Measurements from ENCODE around the gene ATP8B3.

ATP8B3 gene

DNA sequence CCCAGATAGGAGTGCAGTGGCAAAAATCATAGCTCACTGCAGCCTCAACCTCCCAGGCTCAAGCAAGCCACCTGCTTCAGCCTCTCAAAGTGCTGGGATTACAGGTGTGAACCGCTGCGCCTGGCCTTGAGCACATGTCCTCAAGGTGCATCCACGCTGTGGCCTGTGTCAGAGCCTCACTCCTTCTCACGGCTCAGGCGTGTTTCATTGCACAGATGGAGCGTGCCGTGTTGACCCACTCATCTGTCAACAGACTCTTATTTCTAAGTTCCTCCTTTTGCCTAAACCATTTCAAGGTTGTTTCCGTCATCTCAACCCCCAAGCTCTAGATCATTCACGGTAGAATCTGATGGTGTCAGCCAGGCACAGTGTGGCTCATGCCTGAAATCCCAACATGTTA lies 28.2 kb downstream of the ATP8B3 start:
- TF ChIP-seq, protein P1, sequence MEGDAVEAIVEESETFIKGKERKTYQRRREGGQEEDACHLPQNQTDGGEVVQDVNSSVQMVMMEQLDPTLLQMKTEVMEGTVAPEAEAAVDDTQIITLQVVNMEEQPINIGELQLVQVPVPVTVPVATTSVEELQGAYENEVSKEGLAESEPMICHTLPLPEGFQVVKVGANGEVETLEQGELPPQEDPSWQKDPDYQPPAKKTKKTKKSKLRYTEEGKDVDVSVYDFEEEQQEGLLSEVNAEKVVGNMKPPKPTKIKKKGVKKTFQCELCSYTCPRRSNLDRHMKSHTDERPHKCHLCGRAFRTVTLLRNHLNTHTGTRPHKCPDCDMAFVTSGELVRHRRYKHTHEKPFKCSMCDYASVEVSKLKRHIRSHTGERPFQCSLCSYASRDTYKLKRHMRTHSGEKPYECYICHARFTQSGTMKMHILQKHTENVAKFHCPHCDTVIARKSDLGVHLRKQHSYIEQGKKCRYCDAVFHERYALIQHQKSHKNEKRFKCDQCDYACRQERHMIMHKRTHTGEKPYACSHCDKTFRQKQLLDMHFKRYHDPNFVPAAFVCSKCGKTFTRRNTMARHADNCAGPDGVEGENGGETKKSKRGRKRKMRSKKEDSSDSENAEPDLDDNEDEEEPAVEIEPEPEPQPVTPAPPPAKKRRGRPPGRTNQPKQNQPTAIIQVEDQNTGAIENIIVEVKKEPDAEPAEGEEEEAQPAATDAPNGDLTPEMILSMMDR (IDR thresholded peaks at IDR 0.05; ENCODE audit: control insufficient read depth, insufficient read depth, low read depth, low read length, missing control alignments), result no peak
- no peak overlapping the region for H3K4me3 ChIP-seq (ENCODE audit: control insufficient read depth, low read depth, low read length)
- no peak for DNase-seq (ENCODE audit: low read depth)

DNA sequence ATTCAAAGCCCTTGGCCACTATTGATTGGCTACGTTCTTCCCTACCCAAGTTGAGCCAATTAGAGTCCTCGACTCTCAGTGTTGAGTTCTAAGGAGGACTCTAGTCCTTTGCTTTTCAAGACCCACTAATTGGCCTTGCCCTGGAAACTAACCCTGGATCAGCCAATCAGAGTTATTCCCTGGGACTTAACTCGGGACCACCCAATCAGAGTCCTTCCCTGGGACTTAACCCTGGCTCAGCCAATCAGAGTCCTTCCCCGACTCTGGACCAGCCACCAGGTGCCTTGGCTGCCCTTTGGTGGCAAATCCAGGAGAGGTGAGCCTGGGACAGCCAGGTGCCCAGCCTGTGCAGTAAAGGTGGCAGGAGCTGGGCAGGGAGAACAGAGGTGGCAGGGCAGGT lies 28.7 kb downstream of the ATP8B3 start:
- TF ChIP-seq, protein P1 (IDR thresholded peaks at IDR 0.05; ENCODE audit: control insufficient read depth, insufficient read depth, low read depth, low read length, missing control alignments), result no peak
- no peak overlapping the region for H3K4me3 ChIP-seq (ENCODE audit: control insufficient read depth, low read depth, low read length)
- no peak for DNase-seq (ENCODE audit: low read depth)

DNA sequence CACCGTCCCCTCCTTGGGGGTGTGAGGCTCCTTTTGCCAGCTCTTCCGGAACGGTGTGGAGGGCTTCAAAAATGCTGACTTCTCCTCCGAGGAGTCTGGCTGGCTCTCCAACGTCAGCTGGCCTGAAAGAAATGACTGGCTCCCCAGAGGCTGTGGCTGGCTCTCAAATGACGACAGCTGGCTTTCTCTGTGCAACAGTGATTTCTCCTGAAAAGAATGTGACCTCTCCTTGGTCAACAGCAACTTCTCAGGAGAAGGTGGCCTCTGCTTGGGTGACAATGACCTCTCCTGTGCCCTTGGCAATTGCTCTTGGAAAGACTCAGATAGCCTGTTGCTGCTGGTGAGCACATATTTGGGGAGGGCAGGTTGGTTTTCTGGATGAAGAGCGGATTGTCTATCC lies 29.6 kb downstream of the ATP8B3 start:
- no peak for DNase-seq (ENCODE audit: low read depth)
- H3K4me3 ChIP-seq (ENCODE audit: control insufficient read depth, low read depth, low read length), result no peak overlapping the region
- TF ChIP-seq, protein P1 (IDR thresholded peaks at IDR 0.05; ENCODE audit: control insufficient read depth, insufficient read depth, low read depth, low read length, missing control alignments), result no peak

DNA sequence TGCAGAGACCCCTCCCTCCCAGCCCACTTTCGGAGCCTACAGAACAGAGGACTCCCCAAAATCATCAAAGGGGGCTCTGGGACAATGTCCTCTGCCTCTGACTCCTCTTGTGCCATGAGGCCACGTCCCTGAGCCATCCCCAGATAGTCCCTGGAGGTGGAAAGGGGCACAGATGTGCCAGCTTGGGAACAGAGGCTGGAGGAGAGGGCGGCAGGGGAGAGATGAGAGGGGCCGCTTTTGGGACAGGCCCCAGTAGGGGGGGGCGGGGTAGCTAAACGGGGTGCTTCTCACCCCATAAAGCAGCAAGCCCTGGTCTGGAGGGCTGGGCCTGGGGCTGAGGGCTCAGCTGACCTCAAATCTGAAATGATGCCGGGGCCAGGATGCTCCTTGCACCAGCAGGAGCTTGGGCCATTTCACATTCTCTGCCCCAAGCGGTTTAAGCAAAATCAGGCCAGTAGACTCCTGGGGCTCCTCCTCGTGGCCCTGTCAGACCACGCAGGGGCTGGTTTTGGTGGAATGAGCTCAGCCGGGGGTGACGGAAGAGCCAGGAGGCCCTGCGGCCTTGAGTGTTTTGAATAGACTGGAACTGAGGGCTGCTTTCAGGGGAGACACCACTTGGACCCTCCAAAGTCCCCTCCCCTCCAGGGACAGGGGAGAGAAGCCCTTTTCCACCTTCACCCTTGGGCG lies 31.7 kb downstream of the ATP8B3 start:
- no peak for DNase-seq (ENCODE audit: low read depth)
- TF ChIP-seq, protein P1 (IDR thresholded peaks at IDR 0.05; ENCODE audit: control insufficient read depth, insufficient read depth, low read depth, low read length, missing control alignments), result no peak
- no peak overlapping the region for H3K4me3 ChIP-seq (ENCODE audit: control insufficient read depth, low read depth, low read length)

DNA sequence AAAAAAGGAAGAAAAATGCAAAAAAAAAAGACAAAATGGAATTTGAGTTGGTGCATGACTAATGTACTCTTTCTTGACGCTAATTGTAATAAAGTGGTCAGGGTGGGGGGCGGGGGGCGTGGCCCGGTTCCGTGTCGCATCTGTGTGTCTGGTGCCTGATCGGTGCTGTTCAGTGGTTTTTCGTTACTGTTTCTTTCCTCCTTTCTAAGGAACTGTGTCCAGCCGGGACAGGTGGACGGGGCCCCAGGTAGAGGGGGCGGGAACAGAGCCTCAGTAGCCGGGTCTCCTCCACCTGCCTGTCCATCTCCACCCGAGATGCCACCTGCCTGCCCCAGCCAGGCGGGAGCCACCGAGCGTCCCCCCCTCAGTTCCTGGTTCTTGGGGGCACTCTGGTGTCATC lies 32.5 kb downstream of the ATP8B3 start:
- no peak overlapping the region for H3K4me3 ChIP-seq (ENCODE audit: control insufficient read depth, low read depth, low read length)
- TF ChIP-seq, protein P1 (IDR thresholded peaks at IDR 0.05; ENCODE audit: control insufficient read depth, insufficient read depth, low read depth, low read length, missing control alignments), result no peak
- no peak for DNase-seq (ENCODE audit: low read depth)

DNA sequence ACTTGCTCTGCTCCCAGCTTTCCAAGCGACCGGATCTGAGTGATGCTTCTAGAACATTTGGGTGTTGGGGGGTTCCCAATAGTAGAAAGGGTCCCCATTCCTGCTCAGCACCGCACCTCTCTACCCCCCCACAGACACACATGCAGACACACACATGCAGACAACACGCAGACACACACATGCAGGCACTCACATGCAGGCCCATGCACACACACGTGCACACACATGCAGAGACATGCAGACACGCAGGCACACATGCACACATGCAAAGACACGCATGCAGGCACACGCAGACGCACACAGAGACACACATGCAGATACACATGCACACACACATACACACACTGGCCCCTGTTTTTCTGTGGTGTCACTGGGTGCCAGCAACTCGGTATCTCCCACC lies 34.9 kb downstream of the ATP8B3 start:
- no peak overlapping the region for H3K4me3 ChIP-seq (ENCODE audit: control insufficient read depth, low read depth, low read length)
- DNase-seq (ENCODE audit: low read depth), result no peak

More for the DNA sequence above, 34.9 kb downstream of the ATP8B3 start:
- TF ChIP-seq, protein P1 (IDR thresholded peaks at IDR 0.05; ENCODE audit: control insufficient read depth, insufficient read depth, low read depth, low read length, missing control alignments), result no peak
